Loucy (cell line): ENCODE data around the gene GPC5.

Experiments
- H2AFZ ChIP-seq: fragments of 200-600 bp; sonication (generic); 2 replicates; pipeline ENCODE4 v1.6.0; 2016; ENCODE audit warnings: antibody characterized with exemption, mild to moderate bottlenecking, low read length, moderate library complexity
- H3F3A ChIP-seq: fragments of 200-600 bp; 2 replicates; pipeline ENCODE4 v1.6.0; 2016; ENCODE audit warnings: antibody characterized with exemption, low read depth, mild to moderate bottlenecking
- H3K27me3 ChIP-seq: fragments of 200-600 bp; sonication (generic); 2 replicates; pipeline ENCODE4 v1.6.1; 2014; ENCODE audit warnings: low read length, mild to moderate bottlenecking; ENCODE audit not compliant: insufficient read depth, poor library complexity, severe bottlenecking
- H3K36me3 ChIP-seq: fragments of 200-600 bp; sonication (generic); 2 replicates; pipeline ENCODE4 v1.6.1; 2016; ENCODE audit warnings: low read length; ENCODE audit not compliant: insufficient read depth
- H3K4me1 ChIP-seq: fragments of 200-600 bp; sonication (generic); 2 replicates; pipeline ENCODE4 v1.5.1; 2014; ENCODE audit warnings: low read length, mild to moderate bottlenecking; ENCODE audit not compliant: insufficient read depth, poor library complexity, severe bottlenecking
- H3K4me2 ChIP-seq: fragments of 200-600 bp; sonication (generic); 2 replicates; pipeline ENCODE4 v1.6.0; 2014; ENCODE audit warnings: antibody characterized with exemption, low read length, low read depth, mild to moderate bottlenecking; ENCODE audit not compliant: poor library complexity, severe bottlenecking
- H3K4me3 ChIP-seq: fragments of 200-600 bp; sonication (generic); 2 replicates; pipeline ENCODE4 v1.5.1; 2014; ENCODE audit warnings: low read length, mild to moderate bottlenecking, mixed read lengths; ENCODE audit not compliant: poor library complexity, severe bottlenecking
- H3K79me2 ChIP-seq: fragments of 200-600 bp; sonication (generic); 2 replicates; pipeline ENCODE4 v1.6.1; 2014; ENCODE audit warnings: low read length; ENCODE audit not compliant: insufficient read depth
- H3K9ac ChIP-seq: fragments of 200-600 bp; sonication (generic); 2 replicates; pipeline ENCODE4 v1.6.0; 2014; ENCODE audit warnings: mild to moderate bottlenecking, low read depth, low read length, moderate library complexity; ENCODE audit not compliant: poor library complexity, severe bottlenecking
- H3K9me2 ChIP-seq: fragments of 200-600 bp; sonication (generic); replicated peaks from 2 replicates; pipeline ENCODE4 v1.6.1; 2016; ENCODE audit warnings: low read depth, low read length, mixed read lengths
- H3K9me3 ChIP-seq: fragments of 200-600 bp; sonication (generic); 2 replicates; pipeline ENCODE4 v1.6.1; 2014; ENCODE audit warnings: mild to moderate bottlenecking, antibody characterized with exemption, low read length, low read depth; ENCODE audit not compliant: insufficient read depth
- H4K20me1 ChIP-seq: fragments of 200-600 bp; sonication (generic); 2 replicates; pipeline ENCODE4 v1.6.0; 2014; ENCODE audit warnings: antibody characterized with exemption, low read length, mild to moderate bottlenecking; ENCODE audit not compliant: insufficient read depth, poor library complexity, severe bottlenecking
- CTCF ChIP-seq: fragments of 200-600 bp; sonication (generic); conservative IDR thresholded peaks from 2 replicates; pipeline ENCODE4 v1.5.1; 2014; ENCODE audit warnings: mild to moderate bottlenecking, antibody characterized with exemption, low read length
- EZH2phosphoT487 ChIP-seq: fragments of 200-600 bp; IDR thresholded peaks from 2 replicates; pipeline ENCODE4 v1.6.1; 2018; ENCODE audit warnings: antibody characterized with exemption, mild to moderate bottlenecking, moderate library complexity, borderline replicate concordance

The GPC5 gene

GRCh38 chr13:91389186-91389585 lies 9.2 kb upstream of the GPC5 start:
- Histone ChIP-seq H3K4me3 (no peak overlapping the region), H3K79me2 (no peaks in the 10 kb centered on the region), H3K27me3 (no peaks in the 10 kb centered on the region), H3K36me3 (no peaks in the 10 kb centered on the region), H3K4me1 (no peaks in the 10 kb centered on the region), H3K9me3 (no peaks in the 10 kb centered on the region), H4K20me1 (no peaks in the 10 kb centered on the region), H3K4me2 (no peak overlapping the region), H3K9me2 (no peaks in the 10 kb centered on the region), H3F3A (no peaks in the 10 kb centered on the region), H3K9ac (no peak overlapping the region), H2AFZ (no peak overlapping the region)
- no peak for TF ChIP-seq CTCF
- no peak for TF ChIP-seq EZH2phosphoT487

- H3K9me3 ChIP-seq: no peaks in the 10 kb centered on the region
- TF ChIP-seq EZH2phosphoT487 (no peak), CTCF (no peak)
- no peak overlapping the region for H2AFZ ChIP-seq
- H3K36me3 ChIP-seq: no peaks in the 10 kb centered on the region
- no peak overlapping the region for H3K4me2 ChIP-seq
- no peaks in the 10 kb centered on the region for H3K9me2 ChIP-seq
- H3K27me3 ChIP-seq: no peaks in the 10 kb centered on the region
- no peak overlapping the region for H3K4me3 ChIP-seq
- H3K79me2 ChIP-seq: no peaks in the 10 kb centered on the region
- H3K9ac ChIP-seq: no peak overlapping the region
- H3K4me1 ChIP-seq: no peaks in the 10 kb centered on the region
- no peaks in the 10 kb centered on the region for H3F3A ChIP-seq
- no peaks in the 10 kb centered on the region for H4K20me1 ChIP-seq
These were observed 826 bp upstream of the GPC5 start for GRCh38 chr13:91397595-91397994.

- no peaks in the 10 kb centered on the region for H3K27me3 ChIP-seq
- H3K79me2 ChIP-seq: no peaks in the 10 kb centered on the region
- H3K4me3 ChIP-seq: no peak overlapping the region
- no peaks in the 10 kb centered on the region for H4K20me1 ChIP-seq
- TF ChIP-seq EZH2phosphoT487 (no peak), CTCF (no peak)
- no peak overlapping the region for H3K9ac ChIP-seq
- no peak overlapping the region for H3K4me2 ChIP-seq
- H3K36me3 ChIP-seq: no peaks in the 10 kb centered on the region
- no peaks in the 10 kb centered on the region for H3K4me1 ChIP-seq
- no peaks in the 10 kb centered on the region for H3K9me2 ChIP-seq
- no peaks in the 10 kb centered on the region for H3F3A ChIP-seq
- no peaks in the 10 kb centered on the region for H3K9me3 ChIP-seq
- H2AFZ ChIP-seq: no peak overlapping the region
These were observed 1.0 kb downstream of the GPC5 start for GRCh38 chr13:91399189-91400062.
